HUES6 (cell line): Measurements from ENCODE around the gene BDH1.

Experiments used
- H3K27ac ChIP-seq: 2 replicates; pipeline ENCODE4 v1.7.0; 2013; ENCODE audit warnings: low read depth, mild to moderate bottlenecking, low read length, inconsistent platforms
- H3K27me3 ChIP-seq: 2 replicates; pipeline ENCODE4 v1.6.1; 2013; ENCODE audit warnings: low read length; ENCODE audit not compliant: control insufficient read depth, insufficient read depth
- H3K36me3 ChIP-seq: 2 replicates; pipeline ENCODE4 v1.6.1; 2013; ENCODE audit warnings: low read length; ENCODE audit not compliant: control insufficient read depth, insufficient read depth
- H3K4me1 ChIP-seq: 2 replicates; pipeline ENCODE4 v1.6.1; 2013; ENCODE audit warnings: low read length; ENCODE audit not compliant: control insufficient read depth, insufficient read depth
- H3K4me3 ChIP-seq: 2 replicates; pipeline ENCODE4 v1.5.1; 2013; ENCODE audit warnings: low read depth, low read length
- H3K9ac ChIP-seq: one replicate; pipeline ENCODE4 v1.6.1; 2013; ENCODE audit warnings: mild to moderate bottlenecking, low read length
- H3K9me3 ChIP-seq: 2 replicates; pipeline ENCODE4 v1.6.1; 2013; ENCODE audit warnings: low read depth, low read length; ENCODE audit not compliant: control insufficient read depth, insufficient read depth

Gene BDH1

GRCh38 chr3:197546307-197547085, 9.3 kb downstream of the BDH1 start:
- Histone ChIP-seq H3K27ac (no peak overlapping the region), H3K9me3 (no peaks in the 10 kb centered on the region), H3K36me3 (no peaks in the 10 kb centered on the region), H3K4me3 (no peak overlapping the region), H3K4me1 (peaks cover 53% of the 10 kb centered on the region), H3K9ac (no peak overlapping the region), H3K27me3 (no peaks in the 10 kb centered on the region)

DNA sequence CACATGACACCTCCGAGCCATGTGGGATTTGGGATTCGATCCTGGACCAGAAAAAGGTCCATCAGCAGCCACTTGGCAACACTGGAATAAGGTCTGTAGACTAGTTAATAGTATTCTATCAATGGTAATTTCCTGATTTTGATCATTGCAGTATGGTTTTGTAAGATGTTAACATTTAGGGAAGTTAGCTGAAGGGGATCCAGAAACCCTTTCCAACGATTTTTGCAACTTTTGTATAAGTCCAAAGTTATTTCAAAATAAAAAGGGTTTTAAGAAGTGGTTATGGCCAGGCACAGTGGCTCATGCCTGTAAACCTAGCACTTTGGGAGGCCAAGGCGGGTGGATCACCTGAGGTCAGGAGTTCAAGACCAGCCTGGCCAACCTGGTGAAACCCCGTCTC, 10.2 kb downstream of the BDH1 start:
- H3K9ac ChIP-seq: no peak overlapping the region
- H3K4me1 ChIP-seq: peaks cover 59% of the 10 kb centered on the region
- no peaks in the 10 kb centered on the region for H3K9me3 ChIP-seq
- H3K36me3 ChIP-seq: no peaks in the 10 kb centered on the region
- no peak overlapping the region for H3K4me3 ChIP-seq
- no peaks in the 10 kb centered on the region for H3K27me3 ChIP-seq
- H3K27ac ChIP-seq: no peak overlapping the region

DNA sequence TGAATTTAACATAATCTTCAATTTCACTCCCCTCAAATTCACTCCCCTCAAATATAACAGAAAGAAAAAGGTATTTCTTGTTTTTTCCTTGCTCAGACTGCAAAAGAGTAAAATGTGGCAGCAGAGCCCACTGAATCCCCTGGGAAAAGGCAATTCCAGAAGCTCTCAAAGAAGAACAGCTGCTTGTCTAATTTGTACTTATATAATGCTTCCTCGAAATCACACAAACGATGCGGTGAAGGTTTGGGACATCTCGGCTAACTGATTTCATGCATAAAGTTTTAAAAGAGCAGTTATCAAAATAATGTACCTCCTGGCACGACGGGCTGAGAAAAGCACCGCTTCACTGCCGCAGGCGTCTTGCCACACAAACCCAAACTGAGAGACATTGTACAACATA, 10.7 kb downstream of the BDH1 start:
- H3K9me3 ChIP-seq: no peaks in the 10 kb centered on the region
- H3K9ac ChIP-seq: no peak overlapping the region
- H3K27me3 ChIP-seq: no peaks in the 10 kb centered on the region
- H3K36me3 ChIP-seq: no peaks in the 10 kb centered on the region
- peaks cover 57% of the 10 kb centered on the region for H3K4me1 ChIP-seq
- H3K4me3 ChIP-seq: no peak overlapping the region
- no peak overlapping the region for H3K27ac ChIP-seq

- Histone ChIP-seq H3K4me3 (no peak overlapping the region), H3K36me3 (no peaks in the 10 kb centered on the region), H3K9me3 (no peaks in the 10 kb centered on the region), H3K27me3 (no peaks in the 10 kb centered on the region), H3K27ac (no peak overlapping the region), H3K4me1 (peaks cover 45% of the 10 kb centered on the region), H3K9ac (no peak overlapping the region)
Observed at GRCh38 chr3:197542741-197543454, 12.9 kb downstream of the BDH1 start.

DNA sequence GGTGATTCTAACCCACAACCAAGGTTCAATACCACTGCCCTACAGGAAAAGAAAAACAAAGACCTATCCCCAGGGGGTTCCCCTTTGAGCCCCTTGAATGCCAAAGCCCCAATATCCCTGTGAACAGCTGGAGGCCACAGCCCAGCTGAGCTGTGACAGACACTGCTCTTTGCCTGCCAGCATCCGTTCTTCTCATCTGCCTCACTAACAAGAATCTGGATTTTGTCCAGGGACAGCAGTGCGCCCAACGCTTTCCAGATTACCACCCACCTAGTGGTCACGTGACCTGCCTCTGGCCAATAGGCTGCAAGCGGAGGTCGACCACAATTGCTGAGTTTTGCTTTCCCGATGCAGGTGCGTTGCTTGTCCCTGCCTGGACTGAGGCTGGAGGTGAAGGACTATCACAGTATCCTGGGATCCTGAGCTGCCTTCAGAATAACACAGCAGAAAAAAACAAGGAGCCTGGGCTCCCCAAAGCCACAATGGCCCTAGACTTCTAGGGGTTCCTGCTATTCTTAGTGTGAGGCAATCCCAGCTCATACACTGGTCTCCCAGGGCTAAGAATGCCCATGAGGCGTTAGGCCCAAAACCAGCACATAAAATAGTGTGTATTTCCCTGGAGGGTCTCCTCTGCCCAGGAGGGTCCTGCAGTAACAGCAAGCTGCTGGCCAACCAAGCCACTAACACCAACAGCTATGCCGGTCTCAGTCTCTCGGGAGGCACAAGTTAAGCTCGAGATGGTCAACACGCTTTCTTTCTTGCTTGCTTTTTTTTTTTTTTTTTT, 13.8 kb downstream of the BDH1 start:
- Histone ChIP-seq H3K9me3 (no peaks in the 10 kb centered on the region), H3K36me3 (no peaks in the 10 kb centered on the region), H3K4me1 (peaks cover 36% of the 10 kb centered on the region), H3K27ac (no peak overlapping the region), H3K4me3 (peak overlapping the region; percentile 36), H3K27me3 (no peaks in the 10 kb centered on the region), H3K9ac (no peak overlapping the region)

DNA sequence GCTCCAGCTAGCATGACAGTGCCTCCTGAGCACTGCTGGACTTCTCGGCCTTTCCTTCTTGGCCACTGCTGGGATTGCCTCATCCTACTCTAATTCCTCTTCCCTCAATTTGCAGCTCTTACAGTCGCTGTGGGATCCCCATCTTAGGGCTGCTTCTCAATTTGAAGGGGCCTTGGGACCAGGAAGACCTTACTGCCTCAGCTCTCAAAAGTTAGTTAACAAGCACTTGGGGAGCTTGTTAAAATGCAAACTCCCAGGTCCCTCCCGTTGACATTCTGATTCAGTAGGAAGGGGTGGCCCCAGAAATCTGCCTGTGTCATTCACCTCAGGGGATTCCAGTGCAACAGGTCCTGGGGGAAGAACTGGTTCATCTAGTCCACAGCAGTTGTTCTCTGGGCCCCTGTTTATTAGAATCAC, 14.8 kb downstream of the BDH1 start:
- peaks cover 35% of the 10 kb centered on the region for H3K4me1 ChIP-seq
- peak overlapping the region; percentile 7 for H3K9ac ChIP-seq
- H3K36me3 ChIP-seq: no peaks in the 10 kb centered on the region
- H3K9me3 ChIP-seq: no peaks in the 10 kb centered on the region
- H3K4me3 ChIP-seq: peak overlapping the region; percentile 36; the same call in 1 of the 2 replicates
- H3K27me3 ChIP-seq: no peaks in the 10 kb centered on the region
- H3K27ac ChIP-seq: no peak overlapping the region; the same call in 1 of the 2 replicates

DNA sequence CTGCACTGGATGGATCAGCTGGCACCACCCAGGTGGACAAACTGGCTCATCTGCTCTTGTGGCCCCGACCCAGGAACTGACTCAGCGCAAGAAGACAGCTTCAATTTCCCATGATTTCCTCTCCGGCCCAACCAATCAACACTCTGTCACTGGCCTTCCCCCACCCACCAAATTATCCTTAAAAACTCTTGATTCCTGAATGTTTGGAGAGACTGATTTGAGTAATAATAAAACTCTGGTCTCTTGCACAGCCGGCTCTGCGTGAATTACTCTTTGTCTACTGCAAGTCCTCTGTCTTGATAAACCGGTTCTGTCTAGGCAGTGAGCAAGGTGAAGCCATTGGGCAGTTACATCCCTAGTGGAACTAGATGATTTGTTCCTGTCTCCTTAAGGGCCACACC, 16.1 kb downstream of the BDH1 start:
- H3K27me3 ChIP-seq: no peaks in the 10 kb centered on the region
- H3K9me3 ChIP-seq: no peaks in the 10 kb centered on the region
- H3K4me3 ChIP-seq: no peak overlapping the region
- H3K36me3 ChIP-seq: no peaks in the 10 kb centered on the region
- H3K27ac ChIP-seq: no peak overlapping the region
- H3K4me1 ChIP-seq: peaks cover 35% of the 10 kb centered on the region
- H3K9ac ChIP-seq: no peak overlapping the region

- H3K27me3 ChIP-seq: no peaks in the 10 kb centered on the region
- H3K9me3 ChIP-seq: no peaks in the 10 kb centered on the region
- H3K4me3 ChIP-seq: no peak overlapping the region
- H3K36me3 ChIP-seq: peaks cover 12% of the 10 kb centered on the region
- no peak overlapping the region for H3K27ac ChIP-seq
- H3K9ac ChIP-seq: no peak overlapping the region
- no peaks in the 10 kb centered on the region for H3K4me1 ChIP-seq
Observed at GRCh38 chr3:197533927-197534725, 21.6 kb downstream of the BDH1 start.

GRCh38 chr3:197533396-197533795, 22.4 kb downstream of the BDH1 start:
- H3K4me3 ChIP-seq: no peak overlapping the region
- no peaks in the 10 kb centered on the region for H3K27me3 ChIP-seq
- no peak overlapping the region for H3K27ac ChIP-seq
- H3K4me1 ChIP-seq: no peaks in the 10 kb centered on the region; the same call in 1 of the 2 replicates
- H3K36me3 ChIP-seq: peaks cover 12% of the 10 kb centered on the region
- H3K9ac ChIP-seq: no peak overlapping the region
- H3K9me3 ChIP-seq: no peaks in the 10 kb centered on the region

- Histone ChIP-seq H3K27ac (no peak overlapping the region), H3K9me3 (no peaks in the 10 kb centered on the region), H3K4me1 (no peaks in the 10 kb centered on the region; the same call in 1 of the 2 replicates), H3K27me3 (no peaks in the 10 kb centered on the region), H3K9ac (no peak overlapping the region), H3K36me3 (peaks cover 12% of the 10 kb centered on the region), H3K4me3 (no peak overlapping the region)
Observed at GRCh38 chr3:197532388-197532787, 23.4 kb downstream of the BDH1 start.
